ENCODE data around the gene SLC25A23. TPM values are rescaled to one million over a fixed set of nuclear protein-coding genes. Genes with fewer than 3 reads are reported as not detected.

The SLC25A23 gene
- total and polyA plus RNA-seq, 3 donors from 2014 or later: 26.9 to 38.5 (median 34.3) TPM

- H3K27me3 ChIP-seq: no peaks in the 10 kb centered on the region
- 49 to 52% methylated on average over 17 to 23 of the region's 24 CpGs for WGBS, 2 donors
- H3K4me1 ChIP-seq: peaks cover 14% of the 10 kb centered on the region
- no peaks in the 10 kb centered on the region for H3K9me3 ChIP-seq
- H3K27ac ChIP-seq: no peak overlapping the region
- H3K4me3 ChIP-seq: peak overlapping the region; percentile 49 to 65
- TF ChIP-seq CTCF (IDR thresholded peaks at IDR 0.05) (no peak), POLR2A (IDR thresholded peaks at IDR 0.05) (no peak)
- intact Hi-C loops (cut with DNase I; ENCODE audit: low total_unique reads): no loop called here
- no peak for DNase-seq
- H3K36me3 ChIP-seq (ENCODE audit: low read depth, missing control alignments): no peaks in the 10 kb centered on the region
These were observed 41.5 kb upstream of the SLC25A23 start for GRCh38 chr19:6500837-6501739.

GRCh38 chr19:6499052-6499790, 39.6 kb upstream of the SLC25A23 start:
- intact Hi-C loops (cut with DNase I; ENCODE audit: low total_unique reads): no loop called here
- H3K9me3 ChIP-seq: no peaks in the 10 kb centered on the region
- WGBS, 2 donors: 77 to 78% methylated on average over 17 of the region's 17 CpGs
- H3K4me3 ChIP-seq: no peak overlapping the region
- no peak overlapping the region for H3K27ac ChIP-seq
- no peak for TF ChIP-seq POLR2A (IDR thresholded peaks at IDR 0.05)
- TF ChIP-seq CTCF (IDR thresholded peaks at IDR 0.05): no peak
- no peaks in the 10 kb centered on the region for H3K36me3 ChIP-seq (ENCODE audit: low read depth, missing control alignments)
- no peak for DNase-seq
- H3K4me1 ChIP-seq: peaks cover 11% of the 10 kb centered on the region
- H3K27me3 ChIP-seq: no peaks in the 10 kb centered on the region

- intact Hi-C loops (cut with DNase I; ENCODE audit: low total_unique reads): no loop called here
- WGBS, 2 donors: 67 to 72% methylated on average over 7 of the region's 7 CpGs
- Histone ChIP-seq H3K9me3 (no peaks in the 10 kb centered on the region), H3K36me3 (ENCODE audit: low read depth, missing control alignments) (no peaks in the 10 kb centered on the region), H3K4me3 (no peak overlapping the region), H3K27ac (no peak overlapping the region), H3K27me3 (no peaks in the 10 kb centered on the region), H3K4me1 (peaks cover 9% of the 10 kb centered on the region)
- TF ChIP-seq CTCF (IDR thresholded peaks at IDR 0.05): no peak
- TF ChIP-seq POLR2A (IDR thresholded peaks at IDR 0.05): no peak
- DNase-seq: no peak
These were observed 38.9 kb upstream of the SLC25A23 start for GRCh38 chr19:6498294-6499036.

- Histone ChIP-seq H3K4me3 (no peak overlapping the region), H3K36me3 (ENCODE audit: low read depth, missing control alignments) (no peaks in the 10 kb centered on the region), H3K4me1 (no peaks in the 10 kb centered on the region), H3K27ac (no peak overlapping the region), H3K27me3 (no peaks in the 10 kb centered on the region), H3K9me3 (no peaks in the 10 kb centered on the region)
- TF ChIP-seq POLR2A (IDR thresholded peaks at IDR 0.05) (no peak), CTCF (IDR thresholded peaks at IDR 0.05) (no peak)
- WGBS, 2 donors: 84 to 97% methylated on average over 13 to 19 of the region's 19 CpGs
- intact Hi-C loops (cut with DNase I; ENCODE audit: low total_unique reads): no loop called here
- DNase-seq: no peak
These were observed 36.4 kb upstream of the SLC25A23 start for GRCh38 chr19:6495947-6496346.
